ENCODE measurements around the gene SERTAD1. TPM values are rescaled to one million over a fixed set of nuclear protein-coding genes. Genes with fewer than 3 reads are reported as not detected.

SERTAD1 gene
- total RNA-seq, 1 experiment from 2014 or later = 22.0 TPM

DNA sequence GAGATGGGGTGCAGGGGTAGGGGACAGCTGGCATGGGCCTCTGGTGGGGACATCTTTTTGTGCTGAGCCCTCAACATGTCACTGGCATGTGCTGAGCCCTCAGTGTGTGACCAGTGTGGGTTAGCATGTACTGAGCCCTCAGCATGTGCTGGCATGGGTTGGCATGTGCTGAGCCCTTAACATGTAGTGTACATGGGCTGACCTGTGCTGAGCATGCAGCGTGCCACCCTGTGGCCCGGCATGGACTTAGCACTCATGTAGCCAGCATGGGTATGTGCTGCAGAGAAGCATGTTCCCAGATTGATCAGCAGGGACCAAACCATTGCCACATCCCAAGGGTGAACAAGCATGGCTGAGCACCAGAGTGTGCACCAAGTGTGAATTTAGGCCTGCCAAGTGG, 47.3 kb downstream of the SERTAD1 start:
- no peak for DNase-seq (ENCODE audit: low read depth)

DNA sequence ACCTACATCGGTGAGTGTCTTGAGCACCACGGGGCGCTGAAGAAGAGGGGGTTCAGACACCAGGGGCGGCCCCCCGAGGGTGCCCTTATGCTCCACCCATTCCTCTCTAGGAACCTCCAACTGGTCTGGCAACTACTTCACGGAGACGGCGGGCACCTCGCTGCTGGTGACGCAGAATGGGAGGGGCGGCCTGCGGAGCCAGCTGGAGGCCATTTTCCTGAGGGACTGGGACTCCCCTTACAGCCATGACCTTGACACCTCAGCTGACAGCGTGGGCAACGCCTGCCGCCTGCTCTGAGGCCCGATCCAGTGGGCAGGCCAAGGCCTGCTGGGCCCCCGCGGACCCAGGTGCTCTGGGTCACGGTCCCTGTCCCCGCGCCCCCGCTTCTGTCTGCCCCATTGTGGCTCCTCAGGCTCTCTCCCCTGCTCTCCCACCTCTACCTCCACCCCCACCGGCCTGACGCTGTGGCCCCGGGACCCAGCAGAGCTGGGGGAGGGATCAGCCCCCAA, 47.9 kb downstream of the SERTAD1 start:
- DNase-seq (ENCODE audit: low read depth) = no peak

DNA sequence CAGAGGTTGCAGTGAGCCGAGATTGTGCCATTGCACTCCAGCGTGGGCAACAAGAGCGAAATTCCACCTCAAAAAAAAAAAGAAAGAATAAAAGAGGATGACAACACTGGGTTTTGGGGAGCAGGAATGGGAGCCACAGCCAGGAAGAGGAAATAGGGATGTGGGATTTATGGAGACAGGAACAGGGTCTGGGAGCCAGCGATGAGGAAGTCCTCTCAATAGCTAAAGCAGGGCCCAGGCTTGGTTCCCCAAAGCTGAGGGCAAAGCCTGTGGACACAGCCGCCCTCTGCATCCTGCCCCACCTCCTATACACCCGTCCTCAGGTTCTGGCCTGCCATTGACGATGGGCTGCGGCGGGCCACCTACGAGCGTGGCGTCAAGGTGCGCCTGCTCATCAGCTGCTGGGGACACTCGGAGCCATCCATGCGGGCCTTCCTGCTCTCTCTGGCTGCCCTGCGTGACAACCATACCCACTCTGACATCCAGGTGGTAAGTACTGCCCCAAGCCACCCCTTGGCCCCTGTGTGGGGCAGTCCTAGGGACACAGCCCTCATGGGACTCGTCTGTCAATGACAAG, 49.4 kb downstream of the SERTAD1 start:
- DNase-seq (ENCODE audit: low read depth) = no peak

DNA sequence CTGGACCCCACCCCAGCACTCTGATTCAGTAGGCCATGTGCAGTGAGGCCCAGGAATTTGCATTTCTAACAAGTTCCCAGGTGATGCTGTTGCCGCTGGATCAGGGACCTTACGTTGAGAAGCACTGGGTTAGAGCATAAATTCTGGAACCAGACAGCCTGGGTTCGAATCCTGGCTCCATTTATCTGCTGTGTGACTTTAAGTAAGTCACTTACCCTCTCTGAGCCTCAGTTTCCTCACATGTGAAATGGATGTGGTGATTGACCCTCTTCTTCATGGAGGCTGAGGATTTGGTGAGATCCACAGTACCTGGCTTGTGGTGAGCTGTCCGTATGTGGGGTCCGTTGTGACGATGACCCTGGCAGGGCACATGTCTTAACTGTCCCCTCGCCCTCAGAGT, 51.7 kb downstream of the SERTAD1 start:
- DNase-seq (ENCODE audit: low read depth) = no peak

DNA sequence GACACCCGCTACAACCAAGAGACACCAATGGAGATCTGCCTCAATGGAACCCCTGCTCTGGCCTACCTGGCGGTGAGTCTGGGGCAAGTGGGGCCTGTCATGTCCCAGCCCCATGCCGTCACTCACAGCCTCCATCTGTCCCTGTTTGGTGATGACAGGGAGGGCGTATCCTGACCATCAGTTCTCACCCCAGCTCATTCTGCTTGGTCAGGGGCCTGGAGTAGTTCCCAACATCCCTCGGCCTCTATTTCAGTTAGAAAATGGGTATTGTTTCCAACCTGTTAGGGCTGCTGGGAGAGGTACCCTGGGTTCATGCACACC, 54.0 kb downstream of the SERTAD1 start:
- DNase-seq (ENCODE audit: low read depth) = no peak

Other genes starting within 250 kb of the SERTAD1 start
- 5.0 and 13.4 TPM in 2 replicates for gene MAP3K10, start 234.6 kb downstream of the SERTAD1 start, total RNA-seq (2014; rRNA removed; shearing (Covaris generic))
- not detected in 2 replicates for gene TTC9B, start 207.6 kb downstream of the SERTAD1 start, total RNA-seq (2014; rRNA removed; shearing (Covaris generic))
- not detected in 2 replicates for gene CCNP, start 199.3 kb downstream of the SERTAD1 start, total RNA-seq (2014; rRNA removed; shearing (Covaris generic))
- 73.0 and 98.3 TPM in 2 replicates for gene AKT2, start 140.6 kb downstream of the SERTAD1 start, total RNA-seq (2014; rRNA removed; shearing (Covaris generic))
- 7.2 and 14.6 TPM in 2 replicates for gene C19orf47, start 77.6 kb downstream of the SERTAD1 start, total RNA-seq (2014; rRNA removed; shearing (Covaris generic))
- 211 and 244 TPM in 2 replicates for gene PLD3, start 77.3 kb downstream of the SERTAD1 start, total RNA-seq (2014; rRNA removed; shearing (Covaris generic))
- gene HIPK4, start 35.8 kb downstream of the SERTAD1 start, total RNA-seq (2014; rRNA removed; shearing (Covaris generic)) = 0.02 TPM in 1 of 2 replicates, not detected in the other
- gene PRX, start 12.6 kb downstream of the SERTAD1 start, total RNA-seq (2014; rRNA removed; shearing (Covaris generic)) = 2.3 and 2.6 TPM in 2 replicates
- gene SERTAD3, start 18.3 kb upstream of the SERTAD1 start, total RNA-seq (2014; rRNA removed; shearing (Covaris generic)) = 15.9 and 19.8 TPM in 2 replicates
- gene BLVRB, start 39.8 kb upstream of the SERTAD1 start, total RNA-seq (2014; rRNA removed; shearing (Covaris generic)) = 109 and 135 TPM in 2 replicates
- gene SPTBN4, start 41.0 kb upstream of the SERTAD1 start, total RNA-seq (2014; rRNA removed; shearing (Covaris generic)) = 0.10 and 0.67 TPM in 2 replicates
- 30.5 and 66.3 TPM in 2 replicates for gene SHKBP1, start 150.9 kb upstream of the SERTAD1 start, total RNA-seq (2014; rRNA removed; shearing (Covaris generic))
- 7.1 and 7.3 TPM in 2 replicates for gene LTBP4, start 175.4 kb upstream of the SERTAD1 start, total RNA-seq (2014; rRNA removed; shearing (Covaris generic))